GM21737 (cell line): Measurements from ENCODE around the gene TBC1D22A.

ENCODE experiments used
- ATAC-seq: cut with Tn5 transposase; IDR thresholded peaks from one replicate; pipeline ENCODE4 v1.9.1; 2021; ENCODE audit warnings: mild to moderate bottlenecking, moderate library complexity; ENCODE audit not compliant: unreplicated experiment

The TBC1D22A gene

GRCh38 chr22:47201996-47202818 is 439.8 kb downstream of the TBC1D22A start:
- ATAC-seq, result no peak

- no peak for ATAC-seq
Measured at GRCh38 chr22:47202819-47203553, 440.5 kb downstream of the TBC1D22A start.

- ATAC-seq, result no peak
Measured at GRCh38 chr22:47203554-47203991, 441.1 kb downstream of the TBC1D22A start.

GRCh38 chr22:47204002-47204979 is 441.8 kb downstream of the TBC1D22A start:
- no peak for ATAC-seq

GRCh38 chr22:47205081-47205491 is 442.6 kb downstream of the TBC1D22A start:
- no peak for ATAC-seq

- no peak for ATAC-seq
Measured at GRCh38 chr22:47205554-47205953, 443.1 kb downstream of the TBC1D22A start.

GRCh38 chr22:47206164-47206563 is 443.7 kb downstream of the TBC1D22A start:
- no peak for ATAC-seq

GRCh38 chr22:47206666-47207218 is 444.3 kb downstream of the TBC1D22A start:
- ATAC-seq, result no peak

GRCh38 chr22:47207387-47207786 is 444.9 kb downstream of the TBC1D22A start:
- ATAC-seq, result no peak

- ATAC-seq, result no peak
Measured at GRCh38 chr22:47207846-47208554, 445.6 kb downstream of the TBC1D22A start.

GRCh38 chr22:47208630-47209029 is 446.2 kb downstream of the TBC1D22A start:
- no peak for ATAC-seq

GRCh38 chr22:47209040-47209514 is 446.6 kb downstream of the TBC1D22A start:
- ATAC-seq, result no peak

- no peak for ATAC-seq
Measured at GRCh38 chr22:47209547-47210023, 447.1 kb downstream of the TBC1D22A start.

- ATAC-seq, result no peak
Measured at GRCh38 chr22:47210112-47210657, 447.7 kb downstream of the TBC1D22A start.

GRCh38 chr22:47210686-47211085 is 448.2 kb downstream of the TBC1D22A start:
- no peak for ATAC-seq

- no peak for ATAC-seq
Measured at GRCh38 chr22:47213571-47214230, 451.3 kb downstream of the TBC1D22A start.

GRCh38 chr22:47215851-47216250 is 453.4 kb downstream of the TBC1D22A start:
- ATAC-seq, result no peak

- no peak for ATAC-seq
Measured at GRCh38 chr22:47218671-47219070, 456.2 kb downstream of the TBC1D22A start.

- no peak for ATAC-seq
Measured at GRCh38 chr22:47219789-47220188, 457.3 kb downstream of the TBC1D22A start.
